Measurements from ENCODE around the gene SSH2. TPM values are rescaled to one million over a fixed set of nuclear protein-coding genes. Genes with fewer than 3 reads are reported as not detected.

Gene SSH2
- total RNA-seq, 1 experiment from 2014 or later, result 14.6 TPM

DNA sequence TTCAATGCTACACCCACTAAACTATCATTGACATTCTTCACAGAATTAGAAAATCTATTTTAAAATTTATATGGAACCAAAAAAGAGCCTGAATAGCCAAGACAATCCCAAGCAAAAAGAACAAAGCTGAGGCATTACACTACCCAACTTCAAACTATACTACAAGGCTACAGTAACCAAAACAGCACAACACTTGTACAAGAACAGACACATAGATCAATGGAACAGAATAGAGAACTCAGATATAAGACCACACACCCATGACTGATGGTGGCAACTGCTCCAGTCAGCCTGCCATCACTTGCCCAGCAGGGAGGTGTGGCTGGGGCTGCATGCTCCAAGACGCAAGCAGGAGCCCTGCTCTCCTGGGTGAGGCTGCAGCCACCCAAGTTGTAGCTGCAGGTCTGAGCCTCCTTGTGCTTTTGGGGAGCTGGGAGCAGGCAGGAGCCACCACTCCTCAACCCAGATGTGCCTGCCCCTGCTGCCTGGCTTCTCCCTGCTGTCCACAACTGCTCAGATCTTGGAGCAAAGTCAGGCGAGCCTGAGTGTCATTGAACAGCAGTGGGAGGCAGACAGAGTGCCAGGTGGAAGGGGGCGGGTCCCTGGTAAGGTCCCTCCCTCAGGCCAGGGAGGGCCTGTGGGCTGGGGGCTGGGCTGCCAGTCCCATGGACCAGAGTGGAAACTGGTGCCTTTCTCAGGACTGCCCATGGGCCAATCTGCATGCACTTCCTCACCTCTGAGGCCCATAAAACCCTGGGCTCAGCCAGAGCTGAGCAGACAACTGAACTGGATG lies 24.7 kb downstream of the SSH2 start:
- Histone ChIP-seq H2BK15ac (ENCODE audit: low read depth, low read length) (no peak overlapping the region), H3K18ac (ENCODE audit: insufficient read length, low read depth, low read length) (no peak overlapping the region), H2BK5ac (ENCODE audit: insufficient read length, low read length) (no peak overlapping the region), H3K9me3 (ENCODE audit: control insufficient read depth, low read depth, low read length) (no peaks in the 10 kb centered on the region), H3K23ac (ENCODE audit: insufficient read length, low read depth, low read length) (no peak overlapping the region), H2BK120ac (ENCODE audit: low read depth, low read length, poor library complexity, severe bottlenecking) (no peak overlapping the region), H2AK5ac (ENCODE audit: insufficient read length, low read length) (no peak overlapping the region), H3K4me1 (ENCODE audit: insufficient read depth, low read length) (no peaks in the 10 kb centered on the region), H4K20me1 (ENCODE audit: control insufficient read depth, insufficient read depth, insufficient read length) (no peaks in the 10 kb centered on the region), H3K4ac (ENCODE audit: low read depth, low read length) (no peak overlapping the region), H3K14ac (ENCODE audit: insufficient read depth, low read length) (no peak overlapping the region), H3K56ac (ENCODE audit: insufficient read length, low read depth, low read length) (no peak overlapping the region), H2BK12ac (ENCODE audit: insufficient read length, low read depth, low read length) (no peak overlapping the region), H3T11ph (ENCODE audit: low read length) (no peak overlapping the region), H3K27ac (ENCODE audit: insufficient read length, low read depth, low read length) (no peak overlapping the region), H3K79me2 (ENCODE audit: insufficient read depth, low read length) (no peaks in the 10 kb centered on the region; the same call in 1 of the 2 replicates), H2BK20ac (ENCODE audit: low read depth, low read length, poor library complexity, severe bottlenecking) (no peak overlapping the region), H3K79me1 (ENCODE audit: insufficient read depth, low read depth, low read length, poor library complexity, severe bottlenecking) (no peaks in the 10 kb centered on the region), H3K9ac (ENCODE audit: extremely low read depth, insufficient read length, low read length) (no peak overlapping the region), H3K27me3 (ENCODE audit: insufficient read depth, low read length) (no peaks in the 10 kb centered on the region), H4K91ac (ENCODE audit: insufficient read length, low read depth, low read length) (no peak overlapping the region), H3K23me2 (ENCODE audit: insufficient read length, low read depth, low read length, poor library complexity, severe bottlenecking) (no peaks in the 10 kb centered on the region), H4K5ac (ENCODE audit: insufficient read length, low read depth, low read length) (no peak overlapping the region), H3K4me2 (ENCODE audit: insufficient read depth, insufficient read length, low read length) (no peak overlapping the region), H4K8ac (replicated peaks; ENCODE audit: insufficient read length, low read depth, low read length) (no peak overlapping the region), H2AFZ (ENCODE audit: low read length) (no peak overlapping the region)
- no peak overlapping the region for H3K4me3 Mint-ChIP-seq
- peaks cover 1% of the 10 kb centered on the region; the same call in 1 of the 2 replicates for H3K27me3 Mint-ChIP-seq (ENCODE audit: low read depth)
- H3K9me3 Mint-ChIP-seq, result peaks cover 16 to 26% of the 10 kb centered on the region in 2 experiments
- TF ChIP-seq, protein P1, sequence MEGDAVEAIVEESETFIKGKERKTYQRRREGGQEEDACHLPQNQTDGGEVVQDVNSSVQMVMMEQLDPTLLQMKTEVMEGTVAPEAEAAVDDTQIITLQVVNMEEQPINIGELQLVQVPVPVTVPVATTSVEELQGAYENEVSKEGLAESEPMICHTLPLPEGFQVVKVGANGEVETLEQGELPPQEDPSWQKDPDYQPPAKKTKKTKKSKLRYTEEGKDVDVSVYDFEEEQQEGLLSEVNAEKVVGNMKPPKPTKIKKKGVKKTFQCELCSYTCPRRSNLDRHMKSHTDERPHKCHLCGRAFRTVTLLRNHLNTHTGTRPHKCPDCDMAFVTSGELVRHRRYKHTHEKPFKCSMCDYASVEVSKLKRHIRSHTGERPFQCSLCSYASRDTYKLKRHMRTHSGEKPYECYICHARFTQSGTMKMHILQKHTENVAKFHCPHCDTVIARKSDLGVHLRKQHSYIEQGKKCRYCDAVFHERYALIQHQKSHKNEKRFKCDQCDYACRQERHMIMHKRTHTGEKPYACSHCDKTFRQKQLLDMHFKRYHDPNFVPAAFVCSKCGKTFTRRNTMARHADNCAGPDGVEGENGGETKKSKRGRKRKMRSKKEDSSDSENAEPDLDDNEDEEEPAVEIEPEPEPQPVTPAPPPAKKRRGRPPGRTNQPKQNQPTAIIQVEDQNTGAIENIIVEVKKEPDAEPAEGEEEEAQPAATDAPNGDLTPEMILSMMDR (conservative IDR thresholded peaks at IDR 0.05), result no peak
- peaks cover 10 to 16% (median 13%) of the 10 kb centered on the region in 3 experiments for H3K36me3 Mint-ChIP-seq (ENCODE audit: insufficient read depth in 1 of 3, low read depth in 3 of 3)
- no peak overlapping the region; a peak in 1 of 7 replicates for H3K27ac Mint-ChIP-seq
- DNase-seq, result peak; percentile 29
- no peaks in the 10 kb centered on the region for H3K4me1 Mint-ChIP-seq
- no CpG with 5 or more reads among the region's 3 CpGs for WGBS (ENCODE audit: extremely low coverage, insufficient read length, low lambda C conversion rate)

Data from H9 (cell line).